ENCODE measurements around the gene RAB40B. TPM values are rescaled to one million over a fixed set of nuclear protein-coding genes. Genes with fewer than 3 reads are reported as not detected.

RAB40B gene
- total and polyA plus RNA-seq, 2 of the 13 experiments (the other 11 are each of a cell fraction or from before 2014, with no cell fraction given), result 6.2 to 6.5 TPM

DNA sequence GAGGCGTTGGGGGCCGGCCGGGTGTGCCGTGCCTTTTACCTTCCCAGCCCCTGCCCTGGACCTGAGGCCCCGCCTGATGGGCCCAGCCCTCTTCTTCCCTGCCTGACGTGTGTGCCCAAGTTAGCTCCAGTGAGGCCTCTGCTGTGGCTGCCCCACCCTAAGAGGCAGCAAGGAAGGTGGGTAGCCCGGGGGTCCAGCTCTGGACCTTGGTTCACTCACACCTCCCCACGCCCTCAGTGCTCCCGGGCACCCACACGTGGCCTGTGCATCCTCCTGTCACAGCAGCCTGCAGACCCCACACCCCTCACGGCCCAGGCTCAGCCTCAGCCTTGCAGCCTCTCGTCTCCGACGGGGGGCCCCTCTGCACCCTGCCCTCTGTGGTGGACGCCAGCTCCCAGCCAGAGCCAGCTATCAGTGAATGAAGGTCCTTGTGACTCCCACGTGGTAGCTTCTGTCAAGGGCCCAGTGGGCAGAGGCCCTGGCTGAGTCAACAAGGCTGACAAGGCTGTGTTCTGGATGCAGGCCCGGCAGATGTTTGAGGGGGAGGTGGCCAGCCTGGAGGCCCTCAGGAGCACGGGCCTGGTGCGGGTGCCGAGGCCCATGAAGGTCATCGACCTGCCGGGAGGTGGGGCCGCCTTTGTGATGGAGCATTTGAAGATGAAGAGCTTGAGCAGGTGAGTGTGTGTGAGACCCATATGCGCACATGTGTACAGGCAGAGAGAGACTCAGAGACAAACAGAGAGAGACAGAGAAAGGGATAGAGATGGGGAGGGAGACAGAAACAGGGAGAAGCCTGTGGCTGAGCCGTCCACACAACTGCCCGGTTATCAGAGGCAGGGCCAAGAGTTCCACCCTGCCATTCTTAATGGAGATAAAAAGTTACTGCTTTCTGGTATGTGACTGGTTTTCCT is 39.7 kb upstream of the RAB40B start (continued):
- TF ChIP-seq, protein P1, sequence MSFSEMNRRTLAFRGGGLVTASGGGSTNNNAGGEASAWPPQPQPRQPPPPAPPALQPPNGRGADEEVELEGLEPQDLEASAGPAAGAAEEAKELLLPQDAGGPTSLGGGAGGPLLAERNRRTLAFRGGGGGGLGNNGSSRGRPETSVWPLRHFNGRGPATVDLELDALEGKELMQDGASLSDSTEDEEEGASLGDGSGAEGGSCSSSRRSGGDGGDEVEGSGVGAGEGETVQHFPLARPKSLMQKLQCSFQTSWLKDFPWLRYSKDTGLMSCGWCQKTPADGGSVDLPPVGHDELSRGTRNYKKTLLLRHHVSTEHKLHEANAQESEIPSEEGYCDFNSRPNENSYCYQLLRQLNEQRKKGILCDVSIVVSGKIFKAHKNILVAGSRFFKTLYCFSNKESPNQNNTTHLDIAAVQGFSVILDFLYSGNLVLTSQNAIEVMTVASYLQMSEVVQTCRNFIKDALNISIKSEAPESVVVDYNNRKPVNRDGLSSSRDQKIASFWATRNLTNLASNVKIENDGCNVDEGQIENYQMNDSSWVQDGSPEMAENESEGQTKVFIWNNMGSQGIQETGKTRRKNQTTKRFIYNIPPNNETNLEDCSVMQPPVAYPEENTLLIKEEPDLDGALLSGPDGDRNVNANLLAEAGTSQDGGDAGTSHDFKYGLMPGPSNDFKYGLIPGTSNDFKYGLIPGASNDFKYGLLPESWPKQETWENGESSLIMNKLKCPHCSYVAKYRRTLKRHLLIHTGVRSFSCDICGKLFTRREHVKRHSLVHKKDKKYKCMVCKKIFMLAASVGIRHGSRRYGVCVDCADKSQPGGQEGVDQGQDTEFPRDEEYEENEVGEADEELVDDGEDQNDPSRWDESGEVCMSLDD (CRISPR knock-in tag; IDR thresholded peaks at IDR 0.05; ENCODE audit: borderline replicate concordance), result peak; percentile 91
- TF ChIP-seq BCL6 (CRISPR knock-in tag; IDR thresholded peaks at IDR 0.05), result peak; percentile 91
- peak; percentile 86; the same call in 1 of the 2 replicates for TF ChIP-seq ZNF333 (CRISPR knock-in tag; IDR thresholded peaks at IDR 0.05; ENCODE audit: borderline replicate concordance)
- no peak for TF ChIP-seq NCOA5 (CRISPR knock-in tag; IDR thresholded peaks at IDR 0.05)
- TF ChIP-seq TBX3 (IDR thresholded peaks at IDR 0.05; ENCODE audit: borderline replicate concordance), result peak; percentile 72; the same call in 1 of the 2 replicates
- TF ChIP-seq DR1 (CRISPR knock-in tag; IDR thresholded peaks at IDR 0.05), result peak; percentile 92
- TF ChIP-seq, protein P2, sequence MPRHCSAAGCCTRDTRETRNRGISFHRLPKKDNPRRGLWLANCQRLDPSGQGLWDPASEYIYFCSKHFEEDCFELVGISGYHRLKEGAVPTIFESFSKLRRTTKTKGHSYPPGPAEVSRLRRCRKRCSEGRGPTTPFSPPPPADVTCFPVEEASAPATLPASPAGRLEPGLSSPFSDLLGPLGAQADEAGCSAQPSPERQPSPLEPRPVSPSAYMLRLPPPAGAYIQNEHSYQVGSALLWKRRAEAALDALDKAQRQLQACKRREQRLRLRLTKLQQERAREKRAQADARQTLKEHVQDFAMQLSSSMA (CRISPR knock-in tag; IDR thresholded peaks at IDR 0.05), result peak; percentile 98; the same call in 1 of the 2 replicates
- peak; percentile 88 for TF ChIP-seq WIZ (CRISPR knock-in tag; IDR thresholded peaks at IDR 0.05)
- TF ChIP-seq, protein P3, sequence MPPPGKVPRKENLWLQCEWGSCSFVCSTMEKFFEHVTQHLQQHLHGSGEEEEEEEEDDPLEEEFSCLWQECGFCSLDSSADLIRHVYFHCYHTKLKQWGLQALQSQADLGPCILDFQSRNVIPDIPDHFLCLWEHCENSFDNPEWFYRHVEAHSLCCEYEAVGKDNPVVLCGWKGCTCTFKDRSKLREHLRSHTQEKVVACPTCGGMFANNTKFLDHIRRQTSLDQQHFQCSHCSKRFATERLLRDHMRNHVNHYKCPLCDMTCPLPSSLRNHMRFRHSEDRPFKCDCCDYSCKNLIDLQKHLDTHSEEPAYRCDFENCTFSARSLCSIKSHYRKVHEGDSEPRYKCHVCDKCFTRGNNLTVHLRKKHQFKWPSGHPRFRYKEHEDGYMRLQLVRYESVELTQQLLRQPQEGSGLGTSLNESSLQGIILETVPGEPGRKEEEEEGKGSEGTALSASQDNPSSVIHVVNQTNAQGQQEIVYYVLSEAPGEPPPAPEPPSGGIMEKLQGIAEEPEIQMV (CRISPR knock-in tag; IDR thresholded peaks at IDR 0.05; ENCODE audit: low read depth), result peak; percentile 97
- TF ChIP-seq, protein P4, sequence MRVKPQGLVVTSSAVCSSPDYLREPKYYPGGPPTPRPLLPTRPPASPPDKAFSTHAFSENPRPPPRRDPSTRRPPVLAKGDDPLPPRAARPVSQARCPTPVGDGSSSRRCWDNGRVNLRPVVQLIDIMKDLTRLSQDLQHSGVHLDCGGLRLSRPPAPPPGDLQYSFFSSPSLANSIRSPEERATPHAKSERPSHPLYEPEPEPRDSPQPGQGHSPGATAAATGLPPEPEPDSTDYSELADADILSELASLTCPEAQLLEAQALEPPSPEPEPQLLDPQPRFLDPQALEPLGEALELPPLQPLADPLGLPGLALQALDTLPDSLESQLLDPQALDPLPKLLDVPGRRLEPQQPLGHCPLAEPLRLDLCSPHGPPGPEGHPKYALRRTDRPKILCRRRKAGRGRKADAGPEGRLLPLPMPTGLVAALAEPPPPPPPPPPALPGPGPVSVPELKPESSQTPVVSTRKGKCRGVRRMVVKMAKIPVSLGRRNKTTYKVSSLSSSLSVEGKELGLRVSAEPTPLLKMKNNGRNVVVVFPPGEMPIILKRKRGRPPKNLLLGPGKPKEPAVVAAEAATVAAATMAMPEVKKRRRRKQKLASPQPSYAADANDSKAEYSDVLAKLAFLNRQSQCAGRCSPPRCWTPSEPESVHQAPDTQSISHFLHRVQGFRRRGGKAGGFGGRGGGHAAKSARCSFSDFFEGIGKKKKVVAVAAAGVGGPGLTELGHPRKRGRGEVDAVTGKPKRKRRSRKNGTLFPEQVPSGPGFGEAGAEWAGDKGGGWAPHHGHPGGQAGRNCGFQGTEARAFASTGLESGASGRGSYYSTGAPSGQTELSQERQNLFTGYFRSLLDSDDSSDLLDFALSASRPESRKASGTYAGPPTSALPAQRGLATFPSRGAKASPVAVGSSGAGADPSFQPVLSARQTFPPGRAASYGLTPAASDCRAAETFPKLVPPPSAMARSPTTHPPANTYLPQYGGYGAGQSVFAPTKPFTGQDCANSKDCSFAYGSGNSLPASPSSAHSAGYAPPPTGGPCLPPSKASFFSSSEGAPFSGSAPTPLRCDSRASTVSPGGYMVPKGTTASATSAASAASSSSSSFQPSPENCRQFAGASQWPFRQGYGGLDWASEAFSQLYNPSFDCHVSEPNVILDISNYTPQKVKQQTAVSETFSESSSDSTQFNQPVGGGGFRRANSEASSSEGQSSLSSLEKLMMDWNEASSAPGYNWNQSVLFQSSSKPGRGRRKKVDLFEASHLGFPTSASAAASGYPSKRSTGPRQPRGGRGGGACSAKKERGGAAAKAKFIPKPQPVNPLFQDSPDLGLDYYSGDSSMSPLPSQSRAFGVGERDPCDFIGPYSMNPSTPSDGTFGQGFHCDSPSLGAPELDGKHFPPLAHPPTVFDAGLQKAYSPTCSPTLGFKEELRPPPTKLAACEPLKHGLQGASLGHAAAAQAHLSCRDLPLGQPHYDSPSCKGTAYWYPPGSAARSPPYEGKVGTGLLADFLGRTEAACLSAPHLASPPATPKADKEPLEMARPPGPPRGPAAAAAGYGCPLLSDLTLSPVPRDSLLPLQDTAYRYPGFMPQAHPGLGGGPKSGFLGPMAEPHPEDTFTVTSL (CRISPR knock-in tag; IDR thresholded peaks at IDR 0.05; ENCODE audit: borderline replicate concordance), result peak; percentile 87; the same call in 1 of the 2 replicates
- peak; percentile 91 for TF ChIP-seq THAP11 (CRISPR knock-in tag; IDR thresholded peaks at IDR 0.05)
- TF ChIP-seq, protein P5, sequence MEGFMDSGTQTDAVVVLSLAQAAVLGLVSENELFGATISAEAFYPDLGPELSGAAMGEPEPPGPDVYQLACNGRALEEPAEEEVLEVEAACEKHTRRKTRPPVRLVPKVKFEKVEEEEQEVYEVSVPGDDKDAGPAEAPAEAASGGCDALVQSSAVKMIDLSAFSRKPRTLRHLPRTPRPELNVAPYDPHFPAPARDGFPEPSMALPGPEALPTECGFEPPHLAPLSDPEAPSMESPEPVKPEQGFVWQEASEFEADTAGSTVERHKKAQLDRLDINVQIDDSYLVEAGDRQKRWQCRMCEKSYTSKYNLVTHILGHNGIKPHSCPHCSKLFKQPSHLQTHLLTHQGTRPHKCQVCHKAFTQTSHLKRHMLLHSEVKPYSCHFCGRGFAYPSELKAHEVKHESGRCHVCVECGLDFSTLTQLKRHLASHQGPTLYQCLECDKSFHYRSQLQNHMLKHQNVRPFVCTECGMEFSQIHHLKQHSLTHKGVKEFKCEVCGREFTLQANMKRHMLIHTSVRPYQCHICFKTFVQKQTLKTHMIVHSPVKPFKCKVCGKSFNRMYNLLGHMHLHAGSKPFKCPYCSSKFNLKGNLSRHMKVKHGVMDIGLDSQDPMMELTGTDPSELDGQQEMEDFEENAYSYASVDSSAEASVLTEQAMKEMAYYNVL (CRISPR knock-in tag; IDR thresholded peaks at IDR 0.05; ENCODE audit: borderline replicate concordance), result peak; percentile 72; the same call in 1 of the 2 replicates
- TF ChIP-seq NCOA1 (CRISPR knock-in tag; IDR thresholded peaks at IDR 0.05), result peak; percentile 93
- peak; percentile 93 for TF ChIP-seq TMF1 (CRISPR knock-in tag; IDR thresholded peaks at IDR 0.05; ENCODE audit: low read depth)
